Pulmonary artery endothelial cell (primary cell): ENCODE data around the gene FRMD4A. TPM values are rescaled to one million over a fixed set of nuclear protein-coding genes. Genes with fewer than 3 reads are reported as not detected.
"Not testable (repeated sequence)": the region's sequence is repeated elsewhere in the genome, so short reads cannot be mapped to it uniquely, and the experiment has no call there.

Experiments
- DNase-seq: peaks from one replicate; pipeline ENCODE4 v3.0.0-alpha.2; 2011; ENCODE audit warnings: low read depth, low spot score
- total RNA-seq: library from RNA; depleted of rRNA; stranded (reverse); fragments of >200 nt; gene quantifications from 2 replicates; pipeline ENCODE4 v1.2.3, GENCODE V29; 2014

FRMD4A gene
- total RNA-seq, 1 donor from 2014 or later = 95.3 TPM

DNA sequence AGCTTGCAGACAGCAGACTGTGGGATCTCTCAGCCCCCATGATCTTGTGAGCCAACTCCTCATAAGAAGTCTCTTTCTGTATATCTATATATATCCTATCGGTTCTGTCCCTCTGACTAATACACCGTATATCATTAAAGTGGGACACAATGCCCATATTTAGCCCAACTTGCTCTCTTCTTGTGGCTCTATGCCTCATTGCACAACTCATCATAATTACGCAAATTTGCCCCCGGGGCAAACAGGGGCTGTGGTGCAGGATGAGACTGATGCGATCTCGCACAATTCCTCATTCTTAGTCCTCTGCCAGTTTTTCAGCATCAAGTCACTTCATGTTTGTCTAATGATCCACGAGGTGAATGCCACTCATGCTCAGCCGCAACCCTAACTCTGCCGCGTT lies 560.8 kb downstream of the FRMD4A start:
- no peak for DNase-seq

DNA sequence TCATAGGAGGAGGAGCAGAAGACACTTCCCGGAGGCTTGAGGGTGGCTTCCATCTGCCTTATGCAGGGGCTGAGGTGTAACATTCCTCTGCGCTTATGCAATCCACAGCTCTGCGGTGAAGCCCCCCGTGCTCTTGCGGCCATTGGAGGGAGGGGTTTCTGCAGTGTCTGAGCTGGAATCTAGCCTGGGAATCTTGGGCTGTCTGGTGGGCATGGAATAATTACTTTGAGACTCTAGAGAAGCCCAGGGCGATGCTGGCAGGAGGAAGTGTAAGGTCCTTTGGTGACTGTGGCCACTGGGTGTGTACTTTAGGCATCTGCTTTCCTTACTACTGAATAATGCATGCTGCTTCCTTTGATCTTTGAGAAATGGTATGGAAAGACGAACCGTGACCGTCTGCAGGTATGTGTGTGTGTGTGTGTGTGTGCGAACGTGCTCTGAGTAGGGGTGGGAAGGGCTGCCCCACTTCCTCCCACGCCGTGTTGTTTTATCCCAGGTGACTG lies 563.0 kb downstream of the FRMD4A start:
- no peak for DNase-seq

DNA sequence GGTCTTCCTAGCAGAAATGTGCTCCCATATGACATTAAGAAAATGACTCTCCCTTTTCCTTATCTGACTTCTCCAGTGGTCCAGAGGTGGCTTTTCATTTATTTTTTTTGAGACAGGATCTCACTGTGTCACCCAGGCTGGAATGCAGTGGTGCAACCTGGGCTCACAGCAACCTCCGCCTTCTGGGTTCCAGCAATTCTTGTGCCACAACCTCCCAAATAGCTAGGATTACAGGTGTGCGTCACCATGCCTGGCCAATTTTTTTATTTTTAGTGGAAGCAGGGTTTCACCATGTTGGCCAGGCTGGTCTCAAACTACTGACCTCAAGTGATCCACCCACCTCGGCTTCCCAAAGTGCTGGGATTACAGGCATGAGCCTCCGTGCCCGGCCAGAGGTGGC lies 563.6 kb downstream of the FRMD4A start:
- DNase-seq = not testable (repeated sequence)

DNA sequence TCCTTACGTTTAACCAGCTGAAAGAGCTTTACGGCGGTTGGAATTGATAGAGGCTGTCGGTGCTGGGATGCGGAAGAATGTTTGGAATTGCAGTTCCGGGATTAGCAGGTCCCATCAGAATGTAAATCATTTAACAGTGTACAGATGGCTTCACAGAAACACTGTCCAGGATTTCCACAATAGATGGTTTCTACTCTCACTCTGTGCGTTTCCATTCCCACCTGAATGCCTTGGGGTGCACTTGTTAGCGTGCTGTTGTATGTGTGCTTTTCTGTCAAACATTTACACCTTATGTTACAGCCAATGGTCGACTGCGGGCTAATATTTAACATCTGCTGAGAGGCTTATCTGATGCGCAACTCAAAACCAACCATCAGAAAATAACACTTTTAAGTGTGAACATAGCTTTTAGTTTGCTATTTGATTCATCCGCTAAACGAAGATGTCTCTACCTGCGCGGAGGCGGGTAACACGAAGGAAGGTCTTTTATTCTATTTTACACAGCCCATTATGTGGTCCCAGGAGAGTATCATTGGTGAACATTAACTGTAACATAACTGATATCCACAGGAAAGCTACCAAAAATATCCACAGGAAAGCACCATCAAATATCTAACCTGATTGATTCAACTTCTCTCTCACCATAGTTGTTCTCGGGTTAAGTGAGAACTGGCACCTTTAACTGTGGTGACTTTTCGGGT lies 564.9 kb downstream of the FRMD4A start:
- no peak for DNase-seq

DNA sequence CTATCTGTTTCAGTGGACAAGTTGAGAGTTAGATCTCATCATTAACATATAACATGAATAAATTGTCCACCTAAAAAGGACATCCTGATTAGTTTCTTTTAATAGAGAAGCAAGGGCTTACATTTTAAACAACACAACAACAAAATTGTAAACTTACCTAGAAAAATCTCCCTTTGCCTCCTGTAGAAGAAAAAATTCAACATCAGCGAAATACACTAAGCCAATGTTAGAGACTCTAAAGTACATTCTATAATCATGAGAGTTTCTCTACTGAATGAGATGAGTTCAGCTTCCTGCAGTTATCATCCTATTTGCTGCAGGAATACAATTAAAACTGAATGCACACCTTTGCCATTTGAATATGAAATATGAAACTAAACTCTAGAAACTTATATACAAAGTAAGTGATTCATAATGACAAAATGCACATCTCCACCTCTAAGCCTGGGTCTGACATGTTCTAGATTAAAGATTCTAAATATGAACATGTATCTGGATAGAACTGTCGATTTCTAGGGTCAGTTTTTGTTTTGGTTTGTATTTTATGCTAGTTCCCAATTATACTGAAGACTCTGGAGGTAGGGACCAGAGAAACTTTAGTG lies 569.1 kb downstream of the FRMD4A start:
- no peak for DNase-seq

DNA sequence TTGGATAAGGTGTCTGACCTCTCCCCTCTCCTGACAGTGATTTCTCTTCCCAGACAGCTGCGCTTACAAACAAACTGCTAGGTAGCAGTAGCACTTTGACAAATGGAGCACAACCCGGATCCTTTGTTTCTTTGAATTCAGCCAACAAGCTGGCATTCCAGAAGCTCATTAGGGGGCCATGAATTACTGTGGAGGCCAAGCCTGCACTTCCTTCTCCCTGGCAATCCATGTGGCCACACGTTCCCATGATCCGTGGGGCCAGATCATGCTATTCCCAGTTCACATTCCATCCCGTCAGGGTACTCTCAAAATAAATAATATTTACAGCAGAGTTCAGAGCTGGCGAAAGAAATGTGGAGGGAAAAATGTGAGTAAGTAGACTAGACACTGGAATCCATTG lies 571.6 kb downstream of the FRMD4A start:
- DNase-seq = no peak

DNA sequence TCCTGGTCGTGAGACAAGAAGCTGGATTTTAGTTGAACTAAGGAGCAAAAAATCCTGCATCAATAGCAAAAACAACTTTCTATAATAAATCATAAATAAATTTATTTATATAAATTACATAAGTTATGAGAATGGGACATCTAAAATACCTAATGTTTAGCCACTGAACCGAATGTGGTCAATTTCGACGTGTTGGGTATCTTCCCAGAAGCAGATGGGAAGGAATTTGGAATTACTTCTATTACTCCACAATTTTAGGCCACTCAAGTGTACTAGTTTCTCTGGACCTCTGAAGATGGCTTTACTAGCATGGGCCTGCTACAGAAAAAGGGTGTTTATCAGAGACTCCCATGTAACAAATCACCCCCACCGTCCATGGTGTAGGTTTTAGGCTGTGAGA lies 572.0 kb downstream of the FRMD4A start:
- DNase-seq = no peak

DNA sequence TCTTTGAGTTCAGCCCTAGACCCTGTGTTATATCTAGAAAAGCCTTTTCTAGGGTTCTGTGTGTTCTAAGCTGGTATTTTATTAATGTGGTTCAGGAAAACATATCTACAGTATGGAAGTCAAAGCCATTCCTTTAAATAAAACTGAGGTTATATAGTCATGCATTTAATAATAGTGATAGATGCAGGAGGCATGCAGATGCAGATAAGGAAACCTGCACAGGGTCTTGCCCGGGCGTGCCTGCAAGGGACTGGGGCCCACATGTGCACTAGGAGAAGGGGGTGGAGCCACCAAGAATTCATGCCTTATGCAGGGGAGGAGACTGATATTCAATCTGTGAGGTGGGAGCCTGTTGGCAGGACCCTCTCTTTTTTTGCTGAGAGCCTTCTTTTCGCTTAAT lies 572.4 kb downstream of the FRMD4A start:
- DNase-seq = peak; percentile 24

DNA sequence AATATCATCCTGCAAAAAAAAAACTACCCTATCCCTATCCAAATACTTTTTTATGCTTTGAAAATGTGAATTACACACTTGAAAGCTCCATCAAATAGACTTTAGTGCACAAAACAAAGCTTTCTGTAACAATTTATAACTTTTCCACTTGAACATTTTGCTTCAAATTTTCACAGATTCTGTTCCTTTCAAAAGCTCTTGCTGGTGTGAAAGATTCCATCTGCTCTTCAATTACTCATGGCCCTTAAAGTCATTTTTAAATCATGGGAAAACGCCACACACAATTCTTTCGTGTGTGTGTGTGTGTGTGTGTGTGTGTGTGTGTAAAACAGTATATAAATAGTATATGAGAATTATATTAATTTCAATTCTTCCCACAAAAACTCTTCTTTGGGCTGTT lies 576.4 kb downstream of the FRMD4A start:
- no peak for DNase-seq

DNA sequence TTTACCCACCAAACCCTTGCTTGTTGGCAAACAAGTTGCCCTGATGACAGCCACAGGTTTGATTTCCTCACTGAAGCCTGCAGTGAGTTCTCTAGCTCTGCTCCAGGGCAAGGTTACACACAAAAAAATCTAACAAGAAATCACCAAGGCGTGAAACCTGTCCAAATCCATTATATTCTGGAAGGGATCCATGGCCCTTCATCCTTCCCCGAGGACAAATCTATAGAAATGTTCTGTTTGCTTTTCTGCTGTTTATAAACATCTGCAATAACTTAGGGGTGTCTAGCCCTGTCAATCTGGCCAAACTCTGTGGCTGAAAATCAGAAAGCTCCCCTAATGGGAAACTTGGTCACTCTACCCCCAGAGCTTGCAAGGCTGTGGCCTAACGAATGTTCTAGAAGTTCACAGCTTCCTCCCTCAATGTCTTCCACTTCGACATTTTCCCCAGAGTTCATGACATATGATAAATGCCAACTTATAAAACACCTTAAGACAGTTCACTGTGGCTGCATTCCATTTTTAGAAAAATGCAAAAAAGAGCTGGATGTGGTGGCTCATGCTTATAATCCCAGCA lies 579.4 kb downstream of the FRMD4A start:
- DNase-seq = no peak

DNA sequence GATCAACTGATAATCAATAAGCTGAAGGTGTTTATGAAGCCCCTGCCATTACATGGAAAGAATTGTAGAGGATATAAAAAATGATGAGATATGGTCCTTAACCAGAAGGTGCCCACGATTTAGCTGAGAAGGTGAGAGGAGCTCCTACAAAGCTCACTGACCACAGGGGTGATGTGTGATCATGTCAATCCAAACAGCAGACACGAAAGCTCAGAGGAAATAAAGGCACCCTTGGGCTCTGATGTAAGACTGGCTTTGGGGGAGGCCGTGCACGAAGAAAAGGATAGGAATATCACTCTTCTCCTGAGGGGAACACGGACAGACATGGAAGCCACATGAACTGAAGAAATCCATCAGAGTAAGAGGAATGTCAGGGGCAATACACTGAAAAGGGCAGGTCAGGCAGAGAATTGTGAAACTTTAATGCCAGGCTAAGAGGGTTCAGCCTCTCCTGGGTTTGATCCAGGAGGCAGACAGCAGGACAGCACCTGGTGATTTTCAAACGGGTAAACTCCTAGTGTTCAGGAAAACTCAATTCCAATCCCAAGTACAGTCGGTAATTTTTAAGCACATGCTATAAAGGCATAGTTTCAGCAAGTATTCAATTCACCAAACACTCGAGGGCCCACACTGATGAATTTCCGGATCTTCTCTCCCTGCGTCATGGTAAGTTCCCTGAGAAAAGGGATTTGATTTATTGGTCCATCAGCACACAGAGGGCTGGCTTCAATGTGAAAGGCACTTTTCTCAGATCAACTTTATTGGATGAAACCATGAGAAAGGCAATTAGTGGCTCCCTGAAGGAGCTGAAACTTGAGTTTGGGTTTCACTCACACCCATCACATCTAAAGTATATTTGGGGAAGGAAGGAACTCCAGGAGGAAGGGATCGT lies 580.2 kb downstream of the FRMD4A start:
- DNase-seq = no peak

DNA sequence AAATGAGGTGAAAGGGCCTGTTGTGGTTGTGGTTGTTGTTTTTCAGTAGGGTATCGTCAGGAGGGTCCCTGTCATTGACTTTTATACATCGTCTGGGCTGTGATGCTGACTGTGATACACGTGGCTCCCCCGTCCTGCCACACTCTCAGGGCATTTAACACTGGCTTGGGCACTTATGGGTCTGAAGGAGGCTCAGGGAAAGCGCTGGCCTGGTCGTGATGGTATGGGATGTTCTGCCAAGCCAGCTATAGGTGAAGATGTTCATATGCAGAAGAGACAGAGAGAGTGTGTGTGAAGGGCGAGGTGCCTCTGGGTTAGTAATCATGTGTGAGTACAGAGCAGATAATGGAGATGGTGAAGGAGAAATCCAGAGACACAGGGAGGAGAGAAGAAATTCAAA lies 585.5 kb downstream of the FRMD4A start:
- no peak for DNase-seq

DNA sequence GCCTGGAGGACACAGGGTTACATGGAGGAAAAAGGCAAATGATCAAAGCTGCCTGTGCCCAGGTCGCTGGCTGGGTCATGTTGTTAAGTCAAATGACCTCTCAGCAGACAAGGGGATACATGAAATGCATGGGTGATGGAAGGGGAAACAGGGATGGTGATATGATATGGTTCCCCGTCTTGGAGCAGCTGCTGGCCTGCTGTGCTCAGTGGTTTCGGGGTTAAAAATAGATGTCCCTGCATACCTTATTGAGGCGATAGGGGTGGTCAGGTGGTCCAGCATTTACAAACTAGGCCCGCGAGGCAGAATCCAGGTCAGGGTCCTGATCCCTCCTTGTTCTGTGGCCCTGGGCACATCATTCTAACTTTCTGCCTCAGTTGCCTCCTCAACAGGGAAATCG lies 586.8 kb downstream of the FRMD4A start:
- no peak for DNase-seq

DNA sequence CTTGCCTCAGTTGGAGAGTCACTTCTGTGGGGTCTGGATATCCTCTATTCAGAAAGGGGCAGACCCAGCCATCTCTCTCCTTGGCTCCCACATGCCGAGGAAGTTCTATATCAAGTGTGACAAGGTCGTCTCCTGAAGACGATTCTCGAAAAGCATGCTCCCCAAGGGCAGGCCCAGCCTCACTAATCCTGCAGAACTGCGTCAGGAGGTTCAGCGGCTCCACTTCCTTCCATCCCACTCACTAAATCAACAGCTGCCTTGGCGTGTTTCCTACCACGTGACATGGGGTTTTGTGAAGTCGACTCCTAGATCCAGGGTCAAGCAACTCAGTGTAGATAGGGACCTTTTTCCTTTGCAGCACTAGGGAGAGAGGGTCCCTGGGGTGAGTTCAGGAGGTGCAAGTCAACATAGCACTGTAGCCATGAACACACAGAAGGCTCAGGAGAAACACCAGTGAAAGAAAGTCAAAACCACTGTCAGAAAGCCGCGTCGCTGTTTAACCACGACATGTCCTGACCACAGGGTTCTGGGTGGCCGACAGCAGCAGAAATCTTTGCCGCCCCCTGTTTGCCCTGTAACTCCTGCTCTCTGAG lies 587.5 kb downstream of the FRMD4A start:
- DNase-seq = no peak

DNA sequence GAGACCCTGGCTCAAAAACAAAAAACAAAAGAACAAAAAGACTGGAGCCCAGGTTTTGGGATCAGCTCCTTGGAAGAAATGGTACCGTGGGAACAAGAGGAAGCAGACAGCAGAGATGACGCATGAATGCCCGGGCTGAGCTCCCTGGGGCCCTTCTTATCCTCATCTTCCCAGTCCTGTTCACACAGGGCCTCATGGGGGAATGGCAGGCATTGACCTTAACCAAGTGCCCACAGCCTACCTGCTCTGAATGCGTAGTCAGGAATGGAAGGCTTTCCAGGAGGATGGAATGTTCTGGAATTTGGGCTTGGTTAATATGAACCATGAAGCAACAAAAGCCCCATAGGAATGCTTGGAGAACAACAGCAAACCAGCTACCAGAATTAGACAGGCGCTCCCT lies 589.3 kb downstream of the FRMD4A start:
- no peak for DNase-seq

DNA sequence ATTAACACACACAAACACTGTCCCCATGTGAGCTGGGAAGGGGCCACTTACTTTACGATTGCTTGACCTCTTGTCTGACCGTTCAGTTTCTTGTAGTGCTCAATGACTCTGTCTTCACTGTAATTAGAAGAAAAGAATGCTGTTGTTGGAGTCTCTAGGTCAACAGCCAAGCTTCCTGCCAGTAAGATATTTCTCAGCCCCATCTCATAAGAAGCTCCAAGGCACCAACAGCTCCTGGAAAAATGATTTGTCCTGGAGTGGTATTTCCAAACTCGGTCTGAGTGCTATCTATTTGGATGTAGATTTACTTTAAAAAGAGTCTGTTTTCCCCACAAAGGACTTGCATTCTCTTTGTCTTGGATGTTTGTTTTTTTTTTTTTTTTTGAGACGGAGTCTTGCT lies 590.3 kb downstream of the FRMD4A start:
- no peak for DNase-seq

DNA sequence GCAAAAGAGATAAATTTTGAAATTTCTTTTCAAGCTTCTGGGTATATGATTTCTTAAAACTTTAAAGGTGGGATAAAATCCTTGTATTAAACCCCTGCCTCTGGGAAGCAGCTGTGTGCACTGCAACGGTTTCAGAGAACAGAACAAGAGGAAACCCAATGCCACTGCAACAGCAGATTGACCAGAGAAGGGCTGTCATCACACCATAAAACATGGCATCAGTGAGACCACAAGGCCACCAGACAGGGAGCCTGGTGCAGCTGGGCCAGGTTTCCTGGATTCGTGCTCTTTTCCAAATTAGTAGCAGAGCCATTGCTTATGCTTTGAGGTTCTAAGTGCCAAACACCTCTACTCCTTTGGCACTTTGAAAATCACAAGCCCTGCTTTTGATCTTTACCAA lies 591.5 kb downstream of the FRMD4A start:
- DNase-seq = no peak

DNA sequence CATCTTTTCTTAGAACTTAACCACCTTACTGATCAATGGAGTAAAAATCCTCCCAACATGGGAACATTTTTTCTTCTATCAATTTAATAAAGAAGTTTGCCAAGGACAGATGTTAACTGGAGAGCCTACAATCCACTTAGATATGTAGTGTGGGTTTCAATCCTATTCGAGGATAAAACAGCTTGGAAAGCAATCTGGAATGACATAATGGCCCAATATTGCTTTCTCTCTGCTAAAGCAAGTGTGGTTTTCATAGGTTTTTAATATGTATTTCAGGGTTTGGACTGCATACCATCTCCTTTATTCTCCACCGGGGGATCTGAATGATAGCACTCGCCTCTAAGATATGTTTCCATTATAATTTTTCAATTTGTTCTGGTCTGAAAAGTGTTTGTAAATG lies 594.2 kb downstream of the FRMD4A start:
- no peak for DNase-seq

DNA sequence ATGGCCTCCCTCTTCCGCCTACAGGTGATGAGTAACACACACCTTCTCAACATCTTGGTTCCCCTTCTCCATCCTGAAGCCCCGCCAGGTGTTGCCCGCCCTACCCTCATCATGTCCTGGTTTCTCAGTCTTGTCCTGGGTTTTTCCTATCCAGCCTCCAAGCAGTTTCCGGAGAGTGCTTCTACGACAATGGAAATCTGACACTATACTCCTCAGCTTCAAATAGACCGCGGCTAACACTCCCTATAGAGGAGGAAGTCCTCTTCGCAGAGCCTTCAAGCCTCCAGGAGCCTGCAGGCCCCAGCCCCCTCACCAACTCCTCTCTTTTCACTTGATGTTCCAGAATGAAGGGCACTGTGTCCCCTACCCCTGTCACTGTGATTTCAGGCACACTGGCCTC lies 596.6 kb downstream of the FRMD4A start:
- DNase-seq = no peak

DNA sequence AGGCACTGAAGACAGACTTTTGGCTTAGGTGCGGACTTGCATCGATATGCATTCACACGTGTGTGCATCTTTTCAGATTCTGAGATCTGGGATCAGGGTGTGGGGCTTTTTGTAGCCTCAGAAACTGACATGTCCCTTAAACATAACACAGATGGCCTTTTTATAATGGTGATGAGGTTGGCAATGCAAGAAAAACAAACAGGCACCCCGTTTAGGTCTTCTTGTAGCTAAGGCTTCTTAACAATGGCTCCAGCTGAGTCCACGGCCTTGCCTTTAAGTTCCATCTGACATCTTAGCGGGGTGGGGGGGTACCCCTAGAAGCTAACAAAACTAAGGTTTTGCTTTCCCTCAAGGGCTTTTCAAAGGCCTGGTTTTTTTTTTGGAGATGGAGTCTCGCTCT lies 597.7 kb downstream of the FRMD4A start:
- DNase-seq = no peak

DNA sequence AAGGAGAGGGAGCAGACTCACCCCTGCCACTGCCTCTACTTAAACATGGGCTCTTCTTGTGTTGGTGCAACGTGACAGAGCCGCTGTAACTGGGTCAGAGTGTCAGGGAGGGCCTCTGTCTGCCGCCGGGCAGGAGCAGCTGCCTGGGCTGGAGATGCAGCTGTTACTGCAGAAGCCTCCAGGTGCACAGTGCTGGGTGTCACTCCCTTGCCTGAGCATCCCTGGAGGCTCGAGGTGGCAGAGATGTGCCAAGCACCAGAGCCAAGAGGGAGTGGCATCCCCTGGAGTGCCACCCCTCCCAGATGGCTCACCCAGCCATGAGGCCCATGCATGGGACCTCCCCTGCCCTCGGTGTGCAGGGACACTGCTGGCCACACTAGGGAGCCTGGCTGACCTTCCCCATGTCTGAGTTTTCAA lies 598.3 kb downstream of the FRMD4A start:
- DNase-seq = no peak

DNA sequence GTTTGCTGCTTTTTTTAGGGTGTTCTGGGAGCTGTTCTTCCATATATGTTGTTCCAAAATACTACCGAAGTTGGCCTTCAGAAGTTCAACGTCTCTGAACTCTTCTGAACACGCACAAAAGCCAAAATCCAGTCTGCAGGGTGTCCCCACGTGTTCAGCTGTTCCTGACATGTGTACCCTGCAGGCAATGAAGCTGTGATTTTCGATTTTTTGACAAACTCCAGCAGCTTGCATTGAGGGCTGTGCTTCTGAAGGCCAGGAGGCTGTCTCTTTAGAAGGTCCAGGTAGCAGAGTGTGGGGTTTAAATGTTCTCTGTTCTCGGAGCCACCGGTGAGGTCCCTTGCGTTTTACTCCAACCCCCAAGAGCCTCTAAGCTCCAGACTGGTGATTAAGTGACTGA lies 598.9 kb downstream of the FRMD4A start:
- DNase-seq = no peak
